T1000 (cell line): Measurements from ENCODE around the gene C8A.

Source experiments
- DNase-seq: peaks from one replicate; lab custom pipeline; 2025; ENCODE audit warnings: mixed read lengths; lab: John Stamatoyannopoulos, UW

Gene C8A

GRCh38 chr1:56966698-56966999, 112.1 kb downstream of the C8A start:
- DNase-seq = no peak

- no peak for DNase-seq
These were observed 112.8 kb downstream of the C8A start for GRCh38 chr1:56967355-56967754.
